ENCODE results near the gene PRPF19. TPM values are rescaled to one million over a fixed set of nuclear protein-coding genes. Genes with fewer than 3 reads are reported as not detected.

The PRPF19 gene
- total RNA-seq, 1 donor: 53.1 TPM

GRCh38 chr11:60951904-60952741 lies 45.7 kb upstream of the PRPF19 start, which contains the start of gene SLC15A3:
SLC15A3 (minus strand) TSS chr11:60952176; CDS start chr11:60951551, 625 bp downstream.
- TF ChIP-seq, protein P1, sequence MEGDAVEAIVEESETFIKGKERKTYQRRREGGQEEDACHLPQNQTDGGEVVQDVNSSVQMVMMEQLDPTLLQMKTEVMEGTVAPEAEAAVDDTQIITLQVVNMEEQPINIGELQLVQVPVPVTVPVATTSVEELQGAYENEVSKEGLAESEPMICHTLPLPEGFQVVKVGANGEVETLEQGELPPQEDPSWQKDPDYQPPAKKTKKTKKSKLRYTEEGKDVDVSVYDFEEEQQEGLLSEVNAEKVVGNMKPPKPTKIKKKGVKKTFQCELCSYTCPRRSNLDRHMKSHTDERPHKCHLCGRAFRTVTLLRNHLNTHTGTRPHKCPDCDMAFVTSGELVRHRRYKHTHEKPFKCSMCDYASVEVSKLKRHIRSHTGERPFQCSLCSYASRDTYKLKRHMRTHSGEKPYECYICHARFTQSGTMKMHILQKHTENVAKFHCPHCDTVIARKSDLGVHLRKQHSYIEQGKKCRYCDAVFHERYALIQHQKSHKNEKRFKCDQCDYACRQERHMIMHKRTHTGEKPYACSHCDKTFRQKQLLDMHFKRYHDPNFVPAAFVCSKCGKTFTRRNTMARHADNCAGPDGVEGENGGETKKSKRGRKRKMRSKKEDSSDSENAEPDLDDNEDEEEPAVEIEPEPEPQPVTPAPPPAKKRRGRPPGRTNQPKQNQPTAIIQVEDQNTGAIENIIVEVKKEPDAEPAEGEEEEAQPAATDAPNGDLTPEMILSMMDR (IDR thresholded peaks at IDR 0.05; ENCODE audit: insufficient read depth, low read length): no peak
- peak within 1 kb of the TSS; percentile 48 for H3K4me3 ChIP-seq (ENCODE audit: low read depth, low read length)
- peak; percentile 57 for DNase-seq (ENCODE audit: low read depth)

DNA sequence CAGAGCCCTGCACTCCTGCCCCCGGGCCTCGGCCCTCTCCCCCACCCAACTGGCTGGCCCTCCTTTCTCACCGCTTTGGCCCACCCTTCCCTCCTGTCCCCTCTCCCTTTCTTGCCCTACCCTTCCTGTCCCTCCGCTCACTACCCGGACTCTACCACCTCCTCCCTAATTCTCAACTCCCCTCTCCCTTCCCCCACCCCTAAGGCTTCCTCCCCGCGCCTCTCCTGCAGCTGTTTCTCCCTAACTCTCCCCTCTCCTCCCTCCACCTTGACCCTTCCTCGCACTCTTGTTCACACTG lies 45.2 kb upstream of the PRPF19 start:
- TF ChIP-seq, protein P1 (IDR thresholded peaks at IDR 0.05; ENCODE audit: insufficient read depth, low read length): no peak
- peak overlapping the region; percentile 32 for H3K4me3 ChIP-seq (ENCODE audit: low read depth, low read length)
- DNase-seq (ENCODE audit: low read depth): no peak

GRCh38 chr11:60950933-60951605 lies 44.7 kb upstream of the PRPF19 start:
- peak overlapping the region; percentile 48 for H3K4me3 ChIP-seq (ENCODE audit: low read depth, low read length)
- TF ChIP-seq, protein P1 (IDR thresholded peaks at IDR 0.05; ENCODE audit: insufficient read depth, low read length): no peak
- DNase-seq (ENCODE audit: low read depth): no peak

GRCh38 chr11:60950024-60950423 lies 43.6 kb upstream of the PRPF19 start:
- H3K4me3 ChIP-seq (ENCODE audit: low read depth, low read length): peak overlapping the region; percentile 31
- TF ChIP-seq, protein P1 (IDR thresholded peaks at IDR 0.05; ENCODE audit: insufficient read depth, low read length): no peak
- DNase-seq (ENCODE audit: low read depth): no peak

DNA sequence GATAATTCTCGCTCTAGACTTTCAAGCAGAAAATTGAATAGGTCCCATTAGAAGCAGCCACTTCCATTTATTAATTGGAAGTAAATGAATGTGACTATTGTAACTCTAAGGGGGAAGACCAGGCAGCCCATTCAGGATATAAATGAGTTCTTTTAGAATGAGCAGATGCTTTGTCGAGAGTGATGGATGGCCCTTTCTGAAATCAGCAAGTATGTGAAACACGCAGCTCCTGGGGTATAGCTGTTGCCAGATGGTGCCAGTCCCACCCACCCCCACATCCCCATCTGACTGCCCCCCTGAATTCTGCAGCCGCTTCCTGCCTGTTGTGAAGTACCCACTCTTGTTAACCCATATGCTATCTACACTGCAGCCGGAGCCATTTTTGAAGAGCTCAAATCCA lies 41.9 kb upstream of the PRPF19 start:
- H3K4me3 ChIP-seq (ENCODE audit: low read depth, low read length): no peak overlapping the region
- no peak for DNase-seq (ENCODE audit: low read depth)
- TF ChIP-seq, protein P1 (IDR thresholded peaks at IDR 0.05; ENCODE audit: insufficient read depth, low read length): no peak

GRCh38 chr11:60947700-60948099 lies 41.3 kb upstream of the PRPF19 start:
- no peak overlapping the region for H3K4me3 ChIP-seq (ENCODE audit: low read depth, low read length)
- DNase-seq (ENCODE audit: low read depth): peak; percentile 56
- TF ChIP-seq, protein P1 (IDR thresholded peaks at IDR 0.05; ENCODE audit: insufficient read depth, low read length): no peak
